Measurements from ENCODE around the gene CFAP97D2. TPM values are rescaled to one million over a fixed set of nuclear protein-coding genes. Genes with fewer than 3 reads are reported as not detected.

The CFAP97D2 gene
- total RNA-seq, 2 experiments from 2014 or later = 0.47 to 0.52 TPM

- intact Hi-C loops (cut with DNase I, micrococcal nuclease) = loop anchor here in 1 of 2 experiments (5.0 kb wide), 1 partner anchor 34 kb away; no protein-coding TSS in a partner anchor
- no peaks in the 10 kb centered on the region for H3K9me3 Mint-ChIP-seq
- no peaks in the 10 kb centered on the region for H3K27me3 Mint-ChIP-seq
- H3K36me3 ChIP-seq (ENCODE audit: insufficient read depth, low read length) = no peaks in the 10 kb centered on the region
- H3K4me3 Mint-ChIP-seq = peak overlapping the region; percentile 7
- H3K27me3 ChIP-seq (ENCODE audit: control insufficient read depth in 1 of 2, insufficient read depth in 2 of 2, low read length in 2 of 2) = no peaks in the 10 kb centered on the region
- no peak overlapping the region for H3K4me3 ChIP-seq (ENCODE audit: low read length)
- TF ChIP-seq, protein P1, sequence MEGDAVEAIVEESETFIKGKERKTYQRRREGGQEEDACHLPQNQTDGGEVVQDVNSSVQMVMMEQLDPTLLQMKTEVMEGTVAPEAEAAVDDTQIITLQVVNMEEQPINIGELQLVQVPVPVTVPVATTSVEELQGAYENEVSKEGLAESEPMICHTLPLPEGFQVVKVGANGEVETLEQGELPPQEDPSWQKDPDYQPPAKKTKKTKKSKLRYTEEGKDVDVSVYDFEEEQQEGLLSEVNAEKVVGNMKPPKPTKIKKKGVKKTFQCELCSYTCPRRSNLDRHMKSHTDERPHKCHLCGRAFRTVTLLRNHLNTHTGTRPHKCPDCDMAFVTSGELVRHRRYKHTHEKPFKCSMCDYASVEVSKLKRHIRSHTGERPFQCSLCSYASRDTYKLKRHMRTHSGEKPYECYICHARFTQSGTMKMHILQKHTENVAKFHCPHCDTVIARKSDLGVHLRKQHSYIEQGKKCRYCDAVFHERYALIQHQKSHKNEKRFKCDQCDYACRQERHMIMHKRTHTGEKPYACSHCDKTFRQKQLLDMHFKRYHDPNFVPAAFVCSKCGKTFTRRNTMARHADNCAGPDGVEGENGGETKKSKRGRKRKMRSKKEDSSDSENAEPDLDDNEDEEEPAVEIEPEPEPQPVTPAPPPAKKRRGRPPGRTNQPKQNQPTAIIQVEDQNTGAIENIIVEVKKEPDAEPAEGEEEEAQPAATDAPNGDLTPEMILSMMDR (IDR thresholded peaks at IDR 0.05) = no peak
- H3K4me1 Mint-ChIP-seq (ENCODE audit: low read depth) = peaks cover 61% of the 10 kb centered on the region
- no peak for ATAC-seq (ENCODE audit: poor library complexity)
- ChIA-PET CTCF (interaction anchor here (2.2 kb wide), 1 partner anchor 36 kb away, joined by 7 read pairs; no protein-coding TSS in a partner anchor), POLR2A (interaction anchor here (5.4 kb wide), 1 partner anchor 17 kb away, joined by 138 read pairs; the partner anchor contains the start of gene RASA3)
- peaks cover 6% of the 10 kb centered on the region for H3K36me3 Mint-ChIP-seq (ENCODE audit: low read depth)
- DNase-seq = no peak
- H3K9me3 ChIP-seq (ENCODE audit: control insufficient read depth in 1 of 2, insufficient read depth in 1 of 2, low read length in 2 of 2) = no peaks in the 10 kb centered on the region
- peaks cover 99% of the 10 kb centered on the region for H3K4me1 ChIP-seq (ENCODE audit: insufficient read depth, low read length)
- H3K27ac Mint-ChIP-seq = no peak overlapping the region
- H3K27ac ChIP-seq (ENCODE audit: low read depth in 1 of 2, low read length in 2 of 2) = peak overlapping the region; percentile 7 to 44
Measured at GRCh38 chr13:114146173-114146572, 32.9 kb upstream of the CFAP97D2 start.

- ChIA-PET CTCF (interaction anchor here (2.2 kb wide), 1 partner anchor 36 kb away, joined by 7 read pairs; no protein-coding TSS in a partner anchor), POLR2A (interaction anchor here (5.4 kb wide), 1 partner anchor 17 kb away, joined by 138 read pairs; the partner anchor contains the start of gene RASA3)
- no peaks in the 10 kb centered on the region for H3K27me3 Mint-ChIP-seq
- Histone ChIP-seq H3K4me3 (ENCODE audit: low read length) (no peak overlapping the region), H3K36me3 (ENCODE audit: insufficient read depth, low read length) (no peaks in the 10 kb centered on the region), H3K4me1 (ENCODE audit: insufficient read depth, low read length) (peaks cover 99% of the 10 kb centered on the region), H3K9me3 (ENCODE audit: control insufficient read depth in 1 of 2, insufficient read depth in 1 of 2, low read length in 2 of 2) (no peaks in the 10 kb centered on the region), H3K27me3 (ENCODE audit: control insufficient read depth in 1 of 2, insufficient read depth in 2 of 2, low read length in 2 of 2) (no peaks in the 10 kb centered on the region), H3K27ac (ENCODE audit: low read depth in 1 of 2, low read length in 2 of 2) (peak overlapping the region; percentile 7 to 44)
- no peaks in the 10 kb centered on the region for H3K9me3 Mint-ChIP-seq
- no peak overlapping the region for H3K27ac Mint-ChIP-seq
- H3K4me1 Mint-ChIP-seq (ENCODE audit: low read depth) = peaks cover 66% of the 10 kb centered on the region
- peak overlapping the region; percentile 61 for H3K4me3 Mint-ChIP-seq
- intact Hi-C loops (cut with DNase I, micrococcal nuclease) = loop anchor here in 1 of 2 experiments (5.0 kb wide), 1 partner anchor 34 kb away; no protein-coding TSS in a partner anchor
- H3K36me3 Mint-ChIP-seq (ENCODE audit: low read depth) = peaks cover 10% of the 10 kb centered on the region
- DNase-seq (peak in 4 of 14 experiments; percentile 2 to 43 (median 36)), ATAC-seq (ENCODE audit: poor library complexity) (no peak)
- TF ChIP-seq, protein P1 (IDR thresholded peaks at IDR 0.05) = peak; percentile 17
Measured at GRCh38 chr13:114146629-114147028, 32.4 kb upstream of the CFAP97D2 start.

- no peak for DNase-seq
- Histone ChIP-seq H3K9me3 (ENCODE audit: control insufficient read depth in 1 of 2, insufficient read depth in 1 of 2, low read length in 2 of 2) (peaks cover 0 to 3% of the 10 kb centered on the region in 2 experiments), H3K4me3 (ENCODE audit: low read length) (peak overlapping the region; percentile 1), H3K36me3 (ENCODE audit: insufficient read depth, low read length) (no peaks in the 10 kb centered on the region), H3K27ac (ENCODE audit: low read depth in 1 of 2, low read length in 2 of 2) (peak overlapping the region; percentile 79 to 92), H3K27me3 (ENCODE audit: control insufficient read depth in 1 of 2, insufficient read depth in 2 of 2, low read length in 2 of 2) (no peaks in the 10 kb centered on the region), H3K4me1 (ENCODE audit: insufficient read depth, low read length) (peaks cover 99% of the 10 kb centered on the region)
- ChIA-PET CTCF (interaction anchor here (0.8 to 1.5 kb wide), 4 partner anchors 13 to 78 kb away, joined by 3 to 6 read pairs (median 4); no protein-coding TSS in a partner anchor), POLR2A (interaction anchor here (0.8 to 1.8 kb wide), 27 partner anchors 8 to 134 kb away, joined by 3 to 79 read pairs (median 7); partner anchors contain the start of genes CFAP97D2, RASA3 and UPF3A)
- Mint-ChIP-seq H3K4me1 (ENCODE audit: low read depth) (peaks cover 79% of the 10 kb centered on the region), H3K27ac (peak overlapping the region; percentile 95), H3K27me3 (no peaks in the 10 kb centered on the region), H3K9me3 (no peaks in the 10 kb centered on the region), H3K4me3 (peak overlapping the region; percentile 61), H3K36me3 (ENCODE audit: low read depth) (peaks cover 10% of the 10 kb centered on the region)
- ATAC-seq (ENCODE audit: poor library complexity) = no peak
- TF ChIP-seq, protein P1 (IDR thresholded peaks at IDR 0.05) = no peak
- intact Hi-C loops (cut with DNase I, micrococcal nuclease) = loop anchor here in 1 of 2 experiments (1.0 to 5.0 kb wide), 4 partner anchors 8 to 36 kb away; no protein-coding TSS in a partner anchor
Measured at GRCh38 chr13:114147803-114148520, 31.1 kb upstream of the CFAP97D2 start.

Measured in CD4-positive, alpha-beta T cell (primary cell).